C1 segment of cervical spinal cord (tissue), 14 donors: ENCODE measurements around the gene MYOT.
A peak's percentile ranks its signal among the peaks of the same experiment; 100 is the strongest.

Source experiments
- DNase-seq, 14 donors: peaks; one replicate each; lab custom pipeline; 2025; lab: John Stamatoyannopoulos, UW

Gene MYOT

GRCh38 chr5:137899493-137899892, 31.8 kb downstream of the MYOT start:
- DNase-seq: no peak

- no peak for DNase-seq
Observed at GRCh38 chr5:137901011-137901817, 33.6 kb downstream of the MYOT start.

DNA sequence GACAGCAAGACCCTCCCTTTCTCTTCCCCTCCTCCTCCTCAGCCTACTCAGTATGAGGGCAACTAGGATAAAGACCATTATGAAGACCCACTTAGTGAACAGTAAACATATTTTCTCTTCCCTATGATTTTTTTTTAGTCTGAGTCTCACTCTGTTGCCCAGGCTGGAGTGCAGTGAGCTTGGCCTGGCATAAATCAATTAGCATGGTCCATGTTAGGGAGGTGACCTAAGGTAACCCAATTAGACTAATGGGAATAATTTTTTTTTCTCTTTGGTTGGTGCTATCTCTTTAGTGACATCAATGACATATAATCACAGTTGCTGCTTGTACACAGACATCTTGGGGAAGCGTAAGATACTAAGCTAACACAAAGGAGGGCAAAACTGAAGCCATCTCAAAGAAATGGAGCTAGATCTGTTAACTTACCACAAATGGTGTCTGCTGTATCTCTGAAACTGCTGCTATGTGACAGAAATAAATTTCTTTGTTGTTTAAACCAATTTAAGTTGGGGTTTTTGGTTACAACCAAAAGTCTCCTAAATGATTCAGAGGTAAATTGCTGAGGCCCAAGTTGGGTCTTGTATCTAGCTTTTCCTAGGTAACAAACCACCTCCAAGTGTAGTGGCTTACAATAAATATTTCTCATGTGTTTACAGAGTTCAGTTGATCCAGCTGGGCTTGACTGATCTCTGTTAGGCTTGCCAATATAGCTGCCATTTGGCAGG, 34.9 kb downstream of the MYOT start:
- DNase-seq: no peak

- no peak for DNase-seq
Observed at GRCh38 chr5:137914758-137915157, 47.1 kb downstream of the MYOT start.

DNA sequence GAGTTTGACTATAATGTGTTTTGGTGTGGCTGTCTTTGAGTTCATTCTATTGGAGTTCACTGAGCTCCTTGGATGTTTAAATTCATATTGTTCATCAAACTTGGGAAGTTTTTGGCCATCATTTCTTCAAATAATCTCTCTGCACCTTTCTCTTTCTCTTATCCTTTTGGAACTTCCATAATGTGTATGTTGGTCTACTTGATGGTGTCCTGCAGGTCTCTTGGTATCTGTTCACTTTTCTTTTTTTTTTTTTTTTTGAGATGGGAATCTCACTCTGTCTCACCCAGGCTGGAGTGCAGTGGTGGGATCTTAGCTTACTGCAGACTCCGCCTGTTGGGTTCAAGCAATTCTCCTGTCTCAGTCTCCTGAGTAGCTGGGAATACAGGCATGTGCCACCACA, 49.3 kb downstream of the MYOT start:
- no peak for DNase-seq

DNA sequence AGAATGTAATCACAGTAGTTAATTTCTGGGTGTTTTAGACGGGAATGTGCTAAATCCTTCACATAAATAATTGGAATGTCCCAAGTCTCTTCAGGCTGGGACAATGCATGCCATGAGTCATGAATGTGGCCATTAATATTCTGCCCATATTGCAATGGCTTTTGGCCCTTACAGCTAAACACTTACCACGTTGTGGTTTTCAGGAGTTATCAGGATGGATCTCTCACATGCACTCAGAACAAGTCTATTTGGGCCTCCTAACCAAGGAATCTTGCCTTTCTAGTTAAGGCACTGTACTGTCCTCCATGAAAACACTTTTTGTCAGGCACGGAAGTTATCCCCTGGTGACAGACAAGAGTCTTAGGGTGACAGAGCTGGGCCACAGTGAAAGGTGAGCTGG, 54.3 kb downstream of the MYOT start:
- DNase-seq: no peak

DNA sequence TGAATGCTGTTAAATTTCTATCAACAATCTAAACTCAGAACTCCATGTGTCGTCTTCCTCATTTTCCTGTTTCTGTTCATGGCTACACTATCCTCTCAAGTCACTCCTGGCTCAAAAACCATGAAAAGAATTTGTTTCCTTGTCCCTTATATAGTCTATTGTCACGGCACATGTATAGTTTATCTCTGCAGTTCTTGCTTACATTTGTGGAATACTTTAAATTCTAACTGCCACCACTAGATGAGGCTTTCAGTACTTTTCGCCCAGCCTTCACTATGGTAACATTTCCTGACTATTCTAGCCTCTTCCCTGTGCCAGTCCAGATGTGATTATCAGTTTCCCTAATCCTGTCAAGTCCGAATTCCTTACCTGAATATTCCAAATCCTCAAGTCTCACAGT, 56.2 kb downstream of the MYOT start:
- DNase-seq: no peak

DNA sequence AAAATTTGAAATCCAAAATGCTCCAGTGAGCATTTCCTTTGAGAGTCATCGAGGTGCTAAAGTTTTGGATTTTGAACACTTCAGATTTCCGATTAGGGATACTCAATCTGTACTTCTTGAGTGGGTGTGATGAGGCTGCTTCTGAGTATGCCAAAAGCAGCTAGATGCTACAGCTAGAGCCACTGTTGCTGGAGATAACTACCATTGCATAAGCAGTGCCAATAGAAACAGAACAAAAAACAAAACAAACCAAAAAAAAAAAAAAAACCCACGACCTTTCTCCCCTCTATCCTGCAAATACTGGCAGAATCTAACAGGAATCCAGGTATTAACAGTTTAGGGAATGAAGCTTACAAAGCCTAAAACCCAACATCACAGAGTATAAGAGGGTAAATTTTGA, 65.1 kb downstream of the MYOT start:
- no peak for DNase-seq

DNA sequence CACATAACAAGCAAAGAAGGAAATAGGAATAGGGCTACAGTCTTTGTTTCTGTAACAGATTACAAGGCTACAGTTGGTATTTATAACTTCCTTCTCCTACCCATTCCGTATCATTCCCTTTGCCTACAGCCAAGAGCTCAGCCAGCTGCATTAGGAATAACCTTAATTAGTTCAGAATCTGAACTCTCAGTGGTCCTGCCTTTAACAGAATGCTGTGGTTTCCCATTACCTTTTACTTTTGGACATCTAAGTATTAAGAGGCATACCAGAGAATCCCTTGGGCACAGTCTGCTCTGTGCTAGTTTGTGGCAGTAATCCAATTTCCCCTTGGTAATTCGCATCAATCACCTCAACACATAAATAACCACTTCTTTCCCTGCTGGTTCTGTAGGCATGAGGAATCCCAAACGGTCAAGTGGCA, 65.8 kb downstream of the MYOT start:
- DNase-seq: peak in 1 of 14 donors; percentile 7

DNA sequence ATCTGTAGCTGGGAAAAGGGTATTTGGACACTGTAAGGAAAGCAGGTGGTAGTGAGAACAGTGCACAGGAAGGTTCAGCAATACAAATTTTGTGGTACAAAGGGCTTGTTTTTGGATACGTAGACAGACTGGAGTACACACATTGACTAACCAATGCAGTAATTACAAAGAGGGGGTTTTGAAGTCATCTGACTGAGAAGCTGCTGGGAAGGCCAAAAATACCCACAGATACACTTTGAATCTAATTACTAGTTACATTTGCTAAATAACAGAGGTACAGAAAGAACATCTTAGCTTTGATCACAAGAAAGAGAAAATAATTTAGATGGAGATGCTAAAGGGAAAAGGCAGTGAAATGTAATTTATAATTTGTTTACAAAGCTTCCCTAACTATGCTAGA, 67.5 kb downstream of the MYOT start:
- no peak for DNase-seq

DNA sequence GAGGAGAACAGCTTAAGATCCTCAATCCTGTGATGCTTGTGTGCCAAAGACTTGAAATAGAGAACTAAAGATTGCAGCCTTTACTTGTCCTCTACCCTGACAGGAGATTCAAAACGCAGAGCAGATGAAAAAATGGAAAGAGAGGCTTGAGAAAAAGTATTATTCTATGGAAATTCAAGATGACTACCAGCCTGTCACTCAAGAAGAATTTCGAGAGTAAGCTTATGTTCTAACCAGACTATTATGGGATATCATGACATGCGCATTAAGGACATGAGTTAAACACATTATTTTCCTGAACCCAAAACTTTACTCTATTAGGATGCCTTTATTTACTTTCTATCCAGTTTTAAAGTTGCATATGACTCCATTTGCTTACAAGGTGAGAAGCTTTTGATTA, 68.0 kb downstream of the MYOT start:
- no peak for DNase-seq
